WI38 (cell line): ENCODE measurements around the gene CLIP2.

Source experiments
- H3K4me3 ChIP-seq: 2 replicates; pipeline ENCODE4 v1.5.1; 2011; ENCODE audit warnings: low read depth, mild to moderate bottlenecking, control low read depth, low read length
- TF ChIP-seq, protein P1 (sequence below): IDR thresholded peaks from 2 replicates; pipeline ENCODE4 v1.5.1; 2012; ENCODE audit warnings: low read depth, mild to moderate bottlenecking, control low read depth, low read length

Gene CLIP2

DNA sequence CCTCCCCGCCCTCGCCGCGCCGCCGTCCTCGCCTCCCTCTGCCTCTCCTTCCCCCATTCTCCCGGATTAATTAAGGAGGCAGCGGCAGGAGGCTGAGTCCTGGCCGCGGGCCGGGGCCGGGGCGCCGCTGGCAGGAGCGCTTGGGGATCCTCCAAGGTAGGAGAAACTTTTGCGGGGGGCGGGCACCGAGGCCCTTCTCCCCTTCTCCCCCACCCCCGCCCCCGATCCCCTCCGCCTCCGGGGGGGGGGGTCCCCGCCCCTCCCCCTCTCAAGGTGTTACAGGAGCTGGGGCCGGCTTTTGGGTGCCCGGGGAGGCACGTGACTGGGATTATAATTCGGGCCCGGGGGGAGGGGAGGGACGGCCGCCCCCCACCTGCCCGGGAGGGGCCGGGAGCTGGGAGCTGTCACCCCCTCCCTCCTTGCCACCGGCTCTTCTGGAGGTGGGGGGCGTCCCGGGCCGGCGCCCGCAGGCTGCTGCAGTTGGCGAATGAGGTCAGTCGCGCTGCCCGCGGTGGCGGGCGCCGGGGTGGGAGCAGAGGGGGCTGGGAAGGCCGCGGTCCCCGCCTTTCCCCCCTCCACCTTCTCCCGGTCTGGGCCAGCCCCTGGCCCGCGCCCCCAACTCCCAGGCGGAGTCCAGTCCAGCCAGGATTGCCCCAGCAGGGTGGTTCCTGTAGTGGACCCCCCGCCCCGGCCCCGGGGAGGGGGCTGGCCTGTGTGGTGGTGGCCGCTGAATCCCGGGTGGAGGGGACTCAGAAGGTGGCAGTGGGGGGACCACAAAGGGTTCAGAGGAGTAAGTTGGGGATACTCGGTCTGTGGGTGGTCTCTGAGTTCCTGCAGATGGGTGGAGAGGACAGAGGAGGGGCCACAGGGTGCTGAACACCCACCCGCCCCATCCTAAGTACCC, 165.1 kb downstream of the CLIP2 start:
- peak overlapping the region; percentile 74 for H3K4me3 ChIP-seq
- TF ChIP-seq, protein P1, sequence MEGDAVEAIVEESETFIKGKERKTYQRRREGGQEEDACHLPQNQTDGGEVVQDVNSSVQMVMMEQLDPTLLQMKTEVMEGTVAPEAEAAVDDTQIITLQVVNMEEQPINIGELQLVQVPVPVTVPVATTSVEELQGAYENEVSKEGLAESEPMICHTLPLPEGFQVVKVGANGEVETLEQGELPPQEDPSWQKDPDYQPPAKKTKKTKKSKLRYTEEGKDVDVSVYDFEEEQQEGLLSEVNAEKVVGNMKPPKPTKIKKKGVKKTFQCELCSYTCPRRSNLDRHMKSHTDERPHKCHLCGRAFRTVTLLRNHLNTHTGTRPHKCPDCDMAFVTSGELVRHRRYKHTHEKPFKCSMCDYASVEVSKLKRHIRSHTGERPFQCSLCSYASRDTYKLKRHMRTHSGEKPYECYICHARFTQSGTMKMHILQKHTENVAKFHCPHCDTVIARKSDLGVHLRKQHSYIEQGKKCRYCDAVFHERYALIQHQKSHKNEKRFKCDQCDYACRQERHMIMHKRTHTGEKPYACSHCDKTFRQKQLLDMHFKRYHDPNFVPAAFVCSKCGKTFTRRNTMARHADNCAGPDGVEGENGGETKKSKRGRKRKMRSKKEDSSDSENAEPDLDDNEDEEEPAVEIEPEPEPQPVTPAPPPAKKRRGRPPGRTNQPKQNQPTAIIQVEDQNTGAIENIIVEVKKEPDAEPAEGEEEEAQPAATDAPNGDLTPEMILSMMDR = no peak

DNA sequence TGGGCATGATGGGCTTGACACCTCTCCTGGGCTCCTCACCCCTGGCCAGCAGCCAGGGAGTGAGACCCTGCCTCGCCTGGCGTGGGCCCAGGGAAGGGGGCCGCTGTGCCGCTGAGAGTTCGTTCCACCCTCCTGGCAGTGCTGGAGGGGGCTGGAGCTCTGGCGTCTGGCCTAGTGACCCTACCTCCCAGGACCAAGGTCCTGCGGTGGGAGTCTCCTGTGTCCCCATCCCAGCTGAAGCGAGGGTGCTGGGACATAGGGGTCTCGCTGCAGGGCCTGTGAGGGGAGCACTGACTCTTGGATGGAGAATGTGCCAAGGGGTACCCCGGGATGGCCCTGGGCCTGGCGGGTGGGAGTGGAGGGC, 165.7 kb downstream of the CLIP2 start:
- peak overlapping the region; percentile 74 for H3K4me3 ChIP-seq
- TF ChIP-seq, protein P1 = no peak

DNA sequence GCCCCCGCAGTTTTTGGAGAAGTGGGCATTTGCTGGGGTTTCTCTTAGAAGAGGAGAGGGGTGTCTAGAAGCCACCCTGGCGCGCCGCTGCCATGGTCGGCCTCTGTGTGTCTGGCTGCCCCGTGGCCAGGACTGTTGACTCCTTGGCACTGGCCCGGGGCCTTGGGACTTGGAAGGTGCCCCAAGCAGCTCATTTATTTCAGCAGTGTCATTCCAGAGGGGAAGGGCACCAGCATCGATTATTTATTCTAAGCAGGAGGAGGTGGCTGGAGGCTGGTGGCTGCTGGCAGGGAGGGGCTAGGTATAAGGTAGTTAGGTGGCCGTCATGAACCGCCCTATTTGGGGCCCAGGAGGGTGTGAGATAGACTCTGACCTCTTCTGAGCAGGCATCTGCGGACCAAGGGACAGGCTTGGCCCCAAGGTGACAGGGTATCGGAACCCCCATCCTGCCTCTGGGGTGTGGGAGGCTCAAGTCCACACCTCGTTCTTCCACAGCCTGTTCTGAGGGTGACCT, 166.1 kb downstream of the CLIP2 start:
- TF ChIP-seq, protein P1 = no peak
- H3K4me3 ChIP-seq = peak overlapping the region; percentile 74
